GM12874 (cell line): Measurements from ENCODE around the gene ANKRD29.

ENCODE experiments used
- CTCF ChIP-seq: IDR thresholded peaks from 2 replicates; pipeline ENCODE4 v1.5.1; 2011; ENCODE audit warnings: low read depth, mild to moderate bottlenecking, control low read depth, low read length, moderate library complexity; ENCODE audit not compliant: insufficient read depth

Gene ANKRD29

GRCh38 chr18:23588836-23589560 lies 73.7 kb downstream of the ANKRD29 start:
- TF ChIP-seq CTCF, result no peak

DNA sequence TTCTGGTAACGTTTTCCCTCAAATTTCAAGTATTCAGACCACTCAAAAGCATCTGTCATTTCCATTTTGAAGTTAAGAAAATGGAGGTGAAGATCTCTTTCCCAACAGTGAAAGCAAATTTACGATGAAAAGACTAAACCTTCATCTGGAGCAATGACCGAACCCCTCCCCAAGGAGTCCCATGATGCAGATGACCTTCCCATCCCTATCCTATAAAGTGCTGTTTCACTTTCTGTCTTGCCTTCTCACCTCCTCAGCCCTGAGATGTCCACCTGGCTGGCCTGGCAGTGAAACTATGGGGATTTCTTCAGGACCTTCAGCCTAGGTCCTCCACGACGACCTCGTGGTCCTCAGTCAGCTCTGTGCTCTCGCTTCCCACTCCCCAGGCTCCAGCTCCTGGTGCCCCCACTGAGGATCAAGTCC lies 75.5 kb downstream of the ANKRD29 start:
- TF ChIP-seq CTCF, result no peak

GRCh38 chr18:23586249-23587196 lies 76.2 kb downstream of the ANKRD29 start, which contains the start of gene NPC1:
TSS of gene NPC1 (minus strand) at chr18:23586506. CDS start at chr18:23586343, 163 bp downstream.
- TF ChIP-seq CTCF, result peak; percentile 87

GRCh38 chr18:23585897-23586248 lies 76.8 kb downstream of the ANKRD29 start:
- no peak for TF ChIP-seq CTCF

DNA sequence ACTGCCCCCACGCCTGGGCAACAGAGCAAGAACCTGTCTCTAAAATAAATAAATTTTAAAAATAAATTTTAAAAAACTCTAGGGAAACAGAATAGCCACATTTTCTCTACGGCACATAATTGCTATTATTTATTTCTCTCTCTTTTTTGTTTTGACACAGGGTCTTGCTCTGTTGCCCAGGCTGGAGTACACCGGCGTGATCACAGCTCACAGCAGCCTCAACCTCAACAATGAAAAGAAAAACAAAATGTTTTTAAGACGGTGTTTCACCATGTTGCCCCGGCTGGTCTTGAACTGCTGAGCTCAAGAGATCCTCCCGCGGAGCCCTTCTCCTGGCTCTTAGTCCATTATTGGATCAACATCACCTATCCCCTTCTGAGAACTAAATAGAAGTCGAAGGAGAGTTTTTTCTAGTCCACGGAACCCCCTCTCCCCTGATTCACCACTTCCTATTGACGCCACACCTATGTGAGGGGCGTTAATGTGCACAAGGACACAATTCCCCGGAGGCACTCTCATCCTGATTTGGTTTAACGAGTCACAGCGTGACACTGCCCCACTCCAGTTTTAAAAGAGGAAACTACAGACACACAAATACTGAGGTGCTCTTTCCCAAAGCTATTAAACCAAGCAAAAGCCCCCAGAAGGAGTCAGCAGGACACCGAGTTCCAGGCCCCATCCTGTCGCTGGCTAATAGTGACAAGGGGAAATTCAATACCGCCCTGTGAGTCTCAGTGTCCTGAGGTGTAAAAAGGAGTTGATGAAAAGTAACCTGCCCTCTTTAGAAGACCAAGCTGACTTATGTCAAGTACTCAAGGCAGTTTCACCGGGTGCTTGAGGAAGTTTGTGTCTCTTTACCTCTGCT lies 77.5 kb downstream of the ANKRD29 start:
- TF ChIP-seq CTCF, result no peak

DNA sequence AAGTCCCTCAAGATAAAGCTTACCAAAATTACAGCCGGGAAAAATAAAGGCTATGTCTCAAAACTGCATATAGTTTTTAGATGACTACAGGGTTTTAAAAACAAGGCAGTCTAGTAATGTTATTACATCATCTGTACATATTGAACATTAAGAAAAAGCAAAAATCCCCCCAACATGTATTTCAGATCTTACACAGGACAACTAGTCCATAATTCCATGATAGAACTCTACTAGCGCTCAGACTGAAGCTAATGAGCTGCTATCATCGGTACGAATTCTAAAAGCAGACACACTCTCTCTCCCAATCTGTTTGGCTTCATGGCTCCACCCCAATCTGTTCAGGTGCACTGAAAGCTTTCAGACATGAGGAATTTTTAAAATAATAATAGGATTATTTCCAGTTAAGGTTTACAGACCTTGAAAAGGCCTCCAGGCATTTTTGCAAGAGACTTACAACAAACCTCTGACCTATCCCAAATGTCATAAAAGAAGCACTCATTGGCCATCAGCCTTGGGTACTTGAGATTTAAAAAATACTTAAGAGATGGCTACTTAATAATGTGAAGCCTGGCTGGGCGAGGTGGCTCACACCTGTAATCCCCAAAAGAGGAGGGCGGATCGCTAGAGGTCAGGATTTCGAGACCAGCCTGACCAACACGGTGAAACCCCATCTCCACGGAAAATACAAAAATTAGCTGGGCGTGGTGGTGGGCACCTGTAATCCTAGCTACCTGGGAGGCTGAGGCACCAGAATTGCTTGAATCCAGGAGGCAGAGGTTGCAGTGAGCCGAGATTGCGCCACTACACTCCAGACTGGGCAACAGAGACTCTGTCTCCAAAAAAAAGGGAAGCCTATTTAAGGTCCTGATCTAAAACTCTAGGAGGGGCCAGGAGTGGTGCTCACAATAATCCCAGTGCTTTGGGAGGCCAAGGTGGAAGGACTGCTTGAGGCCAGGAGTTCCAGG lies 78.4 kb downstream of the ANKRD29 start:
- TF ChIP-seq CTCF, result no peak
